DND-41 (cell line): ENCODE measurements around the gene HUNK.

Experiments used
- ATAC-seq: fragments of 200-7000 bp; cut with Tn5 transposase; 3 replicates; pipeline ENCODE4 v1.9.1; 2021; ENCODE audit warnings: low read depth; ENCODE audit not compliant: insufficient read depth
- DNase-seq: peaks from one replicate; pipeline ENCODE4 v3.0.0-alpha.2; 2020
- H2AFZ ChIP-seq: 2 replicates; pipeline ENCODE4 v1.6.0; 2012; ENCODE audit warnings: low read depth, low read length
- H3K27ac ChIP-seq: 2 replicates; pipeline ENCODE4 v1.5.1; 2012; ENCODE audit warnings: low read length, inconsistent platforms
- H3K27me3 ChIP-seq: fragments of 200-600 bp; sonication (generic); 2 replicates; pipeline ENCODE4 v1.6.0; 2012; ENCODE audit warnings: low read length, mild to moderate bottlenecking, inconsistent platforms; ENCODE audit not compliant: insufficient read depth, poor library complexity
- H3K36me3 ChIP-seq: 2 replicates; pipeline ENCODE4 v1.5.1; 2012; ENCODE audit warnings: low read length, inconsistent platforms; ENCODE audit not compliant: insufficient read depth
- H3K4me1 ChIP-seq: 2 replicates; pipeline ENCODE4 v1.5.1; 2012; ENCODE audit warnings: mild to moderate bottlenecking, low read length; ENCODE audit not compliant: insufficient read depth
- H3K4me2 ChIP-seq: 2 replicates; pipeline ENCODE4 v1.6.0; 2012; ENCODE audit warnings: mild to moderate bottlenecking, moderate library complexity, low read length, inconsistent platforms; ENCODE audit not compliant: insufficient read depth
- H3K4me3 ChIP-seq, 2 experiments: fragments of 200-600 bp in 1 of 2; shearing (Covaris generic) in 1 of 2; 2 replicates each; pipeline ENCODE4 v1.5.1; 2012 to 2016; ENCODE audit warnings: inconsistent platforms in 2 of 2, low read length in 2 of 2, mild to moderate bottlenecking in 2 of 2, low read depth in 1 of 2, moderate library complexity in 1 of 2
- H3K79me2 ChIP-seq: 2 replicates; pipeline ENCODE4 v1.6.0; 2012; ENCODE audit warnings: low read length, inconsistent platforms; ENCODE audit not compliant: insufficient read depth
- H3K9ac ChIP-seq: 2 replicates; pipeline ENCODE4 v1.6.0; 2012; ENCODE audit warnings: low read depth, mild to moderate bottlenecking, inconsistent platforms, low read length, moderate library complexity
- H3K9me3 ChIP-seq: 2 replicates; pipeline ENCODE4 v1.5.1; 2012; ENCODE audit warnings: low read length, moderate library complexity, mild to moderate bottlenecking, inconsistent platforms; ENCODE audit not compliant: insufficient read depth, severe bottlenecking
- H4K20me1 ChIP-seq: 2 replicates; pipeline ENCODE4 v1.6.0; 2012; ENCODE audit warnings: low read length; ENCODE audit not compliant: insufficient read depth
- CTCF ChIP-seq: IDR thresholded peaks from 2 replicates; pipeline ENCODE4 v1.5.1; 2012; ENCODE audit warnings: borderline replicate concordance, low read length, moderate library complexity, mild to moderate bottlenecking; ENCODE audit not compliant: poor library complexity, severe bottlenecking; ENCODE audit errors: extremely low read depth
- EZH2 ChIP-seq: IDR thresholded peaks from 3 replicates; pipeline ENCODE4 v1.6.1; 2012; ENCODE audit warnings: borderline replicate concordance, low read depth, mild to moderate bottlenecking, moderate library complexity, low read length, inconsistent platforms; ENCODE audit not compliant: severe bottlenecking

HUNK gene

GRCh38 chr21:32008714-32009113 is 135.9 kb downstream of the HUNK start:
- Histone ChIP-seq H3K4me3 (no peak overlapping the region), H3K4me1 (no peaks in the 10 kb centered on the region), H4K20me1 (no peaks in the 10 kb centered on the region), H3K9ac (no peak overlapping the region), H3K27me3 (no peaks in the 10 kb centered on the region), H3K4me2 (no peak overlapping the region), H3K9me3 (no peaks in the 10 kb centered on the region), H3K79me2 (no peaks in the 10 kb centered on the region), H2AFZ (no peak overlapping the region), H3K36me3 (no peaks in the 10 kb centered on the region), H3K27ac (no peak overlapping the region)
- TF ChIP-seq EZH2, result no peak
- DNase-seq (no peak), ATAC-seq (no peak)

GRCh38 chr21:32009263-32009662 is 136.4 kb downstream of the HUNK start:
- Histone ChIP-seq H3K36me3 (no peaks in the 10 kb centered on the region), H3K4me3 (no peak overlapping the region), H3K9me3 (no peaks in the 10 kb centered on the region), H3K79me2 (no peaks in the 10 kb centered on the region), H4K20me1 (no peaks in the 10 kb centered on the region), H2AFZ (no peak overlapping the region), H3K4me1 (no peaks in the 10 kb centered on the region), H3K9ac (no peak overlapping the region), H3K27me3 (no peaks in the 10 kb centered on the region), H3K27ac (no peak overlapping the region), H3K4me2 (no peak overlapping the region)
- no peak for DNase-seq
- no peak for ATAC-seq
- TF ChIP-seq CTCF (no peak), EZH2 (no peak)

GRCh38 chr21:32015461-32016139 is 142.8 kb downstream of the HUNK start:
- H4K20me1 ChIP-seq, result no peaks in the 10 kb centered on the region
- H3K4me1 ChIP-seq, result no peaks in the 10 kb centered on the region
- H2AFZ ChIP-seq, result no peak overlapping the region
- no peaks in the 10 kb centered on the region for H3K27me3 ChIP-seq
- no peaks in the 10 kb centered on the region for H3K79me2 ChIP-seq
- H3K9ac ChIP-seq, result no peak overlapping the region
- no peaks in the 10 kb centered on the region for H3K9me3 ChIP-seq
- TF ChIP-seq CTCF (no peak), EZH2 (no peak)
- no peak overlapping the region for H3K27ac ChIP-seq
- ATAC-seq (no peak), DNase-seq (no peak)
- H3K4me2 ChIP-seq, result no peak overlapping the region
- no peaks in the 10 kb centered on the region for H3K36me3 ChIP-seq
- H3K4me3 ChIP-seq, result no peak overlapping the region

GRCh38 chr21:32018381-32018780 is 145.6 kb downstream of the HUNK start:
- no peaks in the 10 kb centered on the region for H3K9me3 ChIP-seq
- no peak for DNase-seq

More at GRCh38 chr21:32018381-32018780, 145.6 kb downstream of the HUNK start:
- ATAC-seq, result no peak
- Histone ChIP-seq H3K36me3 (no peaks in the 10 kb centered on the region), H3K9ac (no peak overlapping the region), H2AFZ (no peak overlapping the region), H3K4me2 (no peak overlapping the region), H3K27me3 (peaks cover 5% of the 10 kb centered on the region), H4K20me1 (no peaks in the 10 kb centered on the region), H3K4me1 (no peaks in the 10 kb centered on the region), H3K79me2 (no peaks in the 10 kb centered on the region), H3K27ac (no peak overlapping the region), H3K4me3 (no peak overlapping the region)
- TF ChIP-seq CTCF, result no peak
- no peak for TF ChIP-seq EZH2
